ENCODE measurements around the gene NRG3. TPM values are rescaled to one million over a fixed set of nuclear protein-coding genes. Genes with fewer than 3 reads are reported as not detected.

NRG3 gene
- total RNA-seq, 2 experiments from 2014 or later = not detected

DNA sequence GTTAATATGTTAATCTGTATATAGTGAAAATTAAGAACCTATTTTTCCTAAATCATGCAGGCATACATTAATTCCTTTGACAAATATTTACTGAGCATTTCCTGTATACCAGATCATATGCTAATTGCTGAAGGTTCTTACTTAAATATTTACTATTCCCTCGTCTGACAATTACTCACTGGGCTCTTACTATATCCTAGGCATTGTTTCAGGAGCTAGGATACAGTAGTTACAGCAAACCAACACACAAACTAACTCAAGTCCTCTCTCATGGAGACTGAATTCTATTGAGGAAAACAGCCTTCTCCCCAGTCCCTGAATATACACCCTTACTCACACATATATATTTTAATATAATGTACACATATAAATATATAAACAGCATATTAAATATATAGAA is 786.0 kb downstream of the NRG3 start:
- intact Hi-C loops (cut with micrococcal nuclease; ENCODE audit: unreplicated experiment) = no loop called here
- Histone ChIP-seq H3K9me3 (ENCODE audit: low read length) (no peaks in the 10 kb centered on the region), H4K20me1 (ENCODE audit: insufficient read depth, low read length) (no peaks in the 10 kb centered on the region), H3K36me3 (ENCODE audit: insufficient read depth, low read length) (no peaks in the 10 kb centered on the region), H2AFZ (ENCODE audit: low read length) (no peak overlapping the region), H3K9me2 (ENCODE audit: insufficient read depth, low read length) (no peaks in the 10 kb centered on the region), H3K27ac (ENCODE audit: low read depth, low read length, poor library complexity, severe bottlenecking) (no peak overlapping the region), H3K79me2 (ENCODE audit: insufficient read depth, low read depth, low read length) (no peaks in the 10 kb centered on the region), H3K4me2 (ENCODE audit: low read length) (no peak overlapping the region), H3K4me1 (ENCODE audit: insufficient read depth, low read length, poor library complexity, severe bottlenecking) (no peaks in the 10 kb centered on the region), H3K4me3 (ENCODE audit: low read depth, low read length, poor library complexity, severe bottlenecking) (no peak overlapping the region)
- ChIA-PET POLR2A (no interaction called here), CTCF (ENCODE audit: unreplicated experiment) (no interaction called here)
- BruUV-seq (replicated peaks) = no TSS peak
- no peak for TF ChIP-seq EZH2phosphoT487 (IDR thresholded peaks at IDR 0.05; ENCODE audit: borderline replicate concordance, low read depth, low read length)
- TF ChIP-seq, protein P1, sequence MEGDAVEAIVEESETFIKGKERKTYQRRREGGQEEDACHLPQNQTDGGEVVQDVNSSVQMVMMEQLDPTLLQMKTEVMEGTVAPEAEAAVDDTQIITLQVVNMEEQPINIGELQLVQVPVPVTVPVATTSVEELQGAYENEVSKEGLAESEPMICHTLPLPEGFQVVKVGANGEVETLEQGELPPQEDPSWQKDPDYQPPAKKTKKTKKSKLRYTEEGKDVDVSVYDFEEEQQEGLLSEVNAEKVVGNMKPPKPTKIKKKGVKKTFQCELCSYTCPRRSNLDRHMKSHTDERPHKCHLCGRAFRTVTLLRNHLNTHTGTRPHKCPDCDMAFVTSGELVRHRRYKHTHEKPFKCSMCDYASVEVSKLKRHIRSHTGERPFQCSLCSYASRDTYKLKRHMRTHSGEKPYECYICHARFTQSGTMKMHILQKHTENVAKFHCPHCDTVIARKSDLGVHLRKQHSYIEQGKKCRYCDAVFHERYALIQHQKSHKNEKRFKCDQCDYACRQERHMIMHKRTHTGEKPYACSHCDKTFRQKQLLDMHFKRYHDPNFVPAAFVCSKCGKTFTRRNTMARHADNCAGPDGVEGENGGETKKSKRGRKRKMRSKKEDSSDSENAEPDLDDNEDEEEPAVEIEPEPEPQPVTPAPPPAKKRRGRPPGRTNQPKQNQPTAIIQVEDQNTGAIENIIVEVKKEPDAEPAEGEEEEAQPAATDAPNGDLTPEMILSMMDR (conservative IDR thresholded peaks at IDR 0.05; ENCODE audit: low read length) = no peak
- no peak for DNase-seq (ENCODE audit: low spot score)

GRCh38 chr10:82661701-82662100 is 786.7 kb downstream of the NRG3 start:
- ChIA-PET CTCF (ENCODE audit: unreplicated experiment) (no interaction called here), POLR2A (no interaction called here)
- H4K20me1 ChIP-seq (ENCODE audit: insufficient read depth, low read length) = no peaks in the 10 kb centered on the region
- no peaks in the 10 kb centered on the region for H3K9me2 ChIP-seq (ENCODE audit: insufficient read depth, low read length)
- intact Hi-C loops (cut with micrococcal nuclease; ENCODE audit: unreplicated experiment) = no loop called here
- TF ChIP-seq EZH2phosphoT487 (IDR thresholded peaks at IDR 0.05; ENCODE audit: borderline replicate concordance, low read depth, low read length) = no peak
- TF ChIP-seq, protein P1 (conservative IDR thresholded peaks at IDR 0.05; ENCODE audit: low read length) = no peak
- H3K4me2 ChIP-seq (ENCODE audit: low read length) = no peak overlapping the region
- no peak overlapping the region for H3K27ac ChIP-seq (ENCODE audit: low read depth, low read length, poor library complexity, severe bottlenecking)
- no peaks in the 10 kb centered on the region for H3K36me3 ChIP-seq (ENCODE audit: insufficient read depth, low read length)
- H3K4me3 ChIP-seq (ENCODE audit: low read depth, low read length, poor library complexity, severe bottlenecking) = no peak overlapping the region
- H2AFZ ChIP-seq (ENCODE audit: low read length) = no peak overlapping the region
- no peak for DNase-seq (ENCODE audit: low spot score)
- no peaks in the 10 kb centered on the region for H3K4me1 ChIP-seq (ENCODE audit: insufficient read depth, low read length, poor library complexity, severe bottlenecking)
- H3K9me3 ChIP-seq (ENCODE audit: low read length) = no peaks in the 10 kb centered on the region
- no peaks in the 10 kb centered on the region for H3K79me2 ChIP-seq (ENCODE audit: insufficient read depth, low read depth, low read length)
- BruUV-seq (replicated peaks) = no TSS peak

DNA sequence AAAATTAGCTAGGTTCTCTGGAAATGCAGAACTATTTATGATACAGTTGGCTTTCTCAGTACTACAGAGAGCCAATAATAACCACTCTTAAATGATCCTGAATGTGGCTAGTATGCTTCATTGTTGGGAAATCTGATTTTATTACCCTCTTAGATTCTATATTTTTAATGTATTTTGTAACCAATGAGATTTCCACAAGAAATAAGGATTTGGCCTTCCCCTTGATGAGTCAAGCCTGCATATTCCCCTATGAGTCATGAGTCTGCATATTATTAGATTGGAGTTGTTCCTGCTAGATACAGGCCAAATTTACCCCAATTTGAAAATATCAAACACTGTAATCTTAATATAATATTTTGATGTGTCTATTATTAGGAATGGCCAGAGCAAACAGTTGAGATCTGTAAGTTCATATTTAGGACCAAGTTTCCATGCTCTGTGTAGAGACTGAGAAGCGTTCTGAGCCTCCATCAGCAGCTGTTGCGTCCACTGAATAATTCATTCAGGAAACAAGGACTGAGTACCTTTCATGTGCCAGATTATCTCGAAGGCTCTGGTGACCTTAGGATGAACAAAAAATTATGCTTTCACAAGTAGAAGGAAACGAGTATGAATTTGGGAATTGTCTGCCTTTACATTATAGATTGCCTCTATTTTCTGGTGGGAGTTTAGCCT is 793.4 kb downstream of the NRG3 start:
- POLR2A ChIA-PET = interaction anchor here (0.7 to 1.2 kb wide), 2 partner anchors 16 to 212 kb away, joined by 3 read pairs; no protein-coding TSS in a partner anchor
- no TSS peak for BruUV-seq (replicated peaks)

More for the DNA sequence above, 793.4 kb downstream of the NRG3 start:
- DNase-seq (ENCODE audit: low spot score) = no peak
- no peak overlapping the region for H3K4me2 ChIP-seq (ENCODE audit: low read length)
- intact Hi-C loops (cut with micrococcal nuclease; ENCODE audit: unreplicated experiment) = no loop called here
- no peaks in the 10 kb centered on the region for H3K36me3 ChIP-seq (ENCODE audit: insufficient read depth, low read length)
- CTCF ChIA-PET (ENCODE audit: unreplicated experiment) = no interaction called here
- no peak overlapping the region for H2AFZ ChIP-seq (ENCODE audit: low read length)
- no peaks in the 10 kb centered on the region for H3K9me3 ChIP-seq (ENCODE audit: low read length)
- H3K4me1 ChIP-seq (ENCODE audit: insufficient read depth, low read length, poor library complexity, severe bottlenecking) = no peaks in the 10 kb centered on the region
- H3K27ac ChIP-seq (ENCODE audit: low read depth, low read length, poor library complexity, severe bottlenecking) = no peak overlapping the region
- H3K4me3 ChIP-seq (ENCODE audit: low read depth, low read length, poor library complexity, severe bottlenecking) = no peak overlapping the region
- no peaks in the 10 kb centered on the region for H4K20me1 ChIP-seq (ENCODE audit: insufficient read depth, low read length)
- TF ChIP-seq EZH2phosphoT487 (IDR thresholded peaks at IDR 0.05; ENCODE audit: borderline replicate concordance, low read depth, low read length) = no peak
- TF ChIP-seq, protein P1 (conservative IDR thresholded peaks at IDR 0.05; ENCODE audit: low read length) = no peak
- no peaks in the 10 kb centered on the region for H3K9me2 ChIP-seq (ENCODE audit: insufficient read depth, low read length)
- H3K79me2 ChIP-seq (ENCODE audit: insufficient read depth, low read depth, low read length) = no peaks in the 10 kb centered on the region
